Vagina (tissue), 2 donors: Measurements from ENCODE around the gene NETO1. TPM values are rescaled to one million over a fixed set of nuclear protein-coding genes. Genes with fewer than 3 reads are reported as not detected.

Experiments used
- DNase-seq, 2 donors: peaks; one replicate each; pipeline ENCODE4 v3.0.0-alpha.2; 2017; ENCODE audit errors: extremely low spot score in 2 of 2
- H3K27ac ChIP-seq: fragments of 200-600 bp; sonication (generic); one replicate; pipeline ENCODE4 v1.5.1; 2019
- H3K27me3 ChIP-seq: fragments of 200-600 bp; sonication (generic); one replicate; pipeline ENCODE4 v1.5.1; 2019
- H3K36me3 ChIP-seq, 2 donors: fragments of 200-600 bp; sonication (generic); one replicate each; pipeline ENCODE4 v1.5.1; 2017 to 2019
- H3K4me1 ChIP-seq: fragments of 200-600 bp; sonication (generic); one replicate; pipeline ENCODE4 v1.5.1; 2019
- H3K4me3 ChIP-seq, 2 donors: fragments of 200-600 bp; sonication (generic); 1 replicate in 1 of 2; 2 replicates in 1 of 2; pipeline ENCODE4 v1.5.1; 2016 to 2019
- H3K9me3 ChIP-seq: fragments of 200-600 bp; sonication (generic); one replicate; pipeline ENCODE4 v1.5.1; 2019
- CTCF ChIP-seq, 3 experiments: fragments of 450-650 bp in 2 of 3; fragments of 200-600 bp in 1 of 3; sonication (generic) in 1 of 3; IDR thresholded peaks; one replicate each; pipeline ENCODE4 v1.5.1; 2017 to 2019; ENCODE audit warnings: antibody characterized with exemption in 3 of 3, mild to moderate bottlenecking in 2 of 3, moderate library complexity in 2 of 3
- POLR2A ChIP-seq, 2 donors: fragments of 450-650 bp; IDR thresholded peaks; one replicate each; pipeline ENCODE4 v1.6.1; 2017; ENCODE audit warnings: antibody characterized with exemption in 2 of 2, mild to moderate bottlenecking in 2 of 2, moderate library complexity in 2 of 2
- POLR2AphosphoS5 ChIP-seq, 2 donors: sonication (generic); formaldehyde crosslinking; IDR thresholded peaks; one replicate each; pipeline ENCODE4 v1.9.0; 2017; ENCODE audit warnings: antibody characterized with exemption in 2 of 2, mild to moderate bottlenecking in 2 of 2, low read depth in 1 of 2; ENCODE audit not compliant: insufficient read depth in 1 of 2
- intact Hi-C: fragments of 100-400 bp; cut with DNase I; formaldehyde crosslinking; loops from one replicate; pipeline ENCODE4 v1.15.1; 2023
- total RNA-seq: library from RNA; depleted of rRNA; stranded (reverse); fragments of >200 nt; gene quantifications from one replicate; pipeline ENCODE4 v1.2.3, GENCODE V29; 2016

Gene NETO1
- total RNA-seq, 1 donor from 2014 or later = not detected

GRCh38 chr18:72783530-72783929 lies 84.3 kb downstream of the NETO1 start:
- Histone ChIP-seq H3K4me3 (no peak overlapping the region), H3K27me3 (no peaks in the 10 kb centered on the region), H3K9me3 (no peaks in the 10 kb centered on the region), H3K36me3 (no peaks in the 10 kb centered on the region), H3K27ac (no peak overlapping the region), H3K4me1 (no peaks in the 10 kb centered on the region)
- DNase-seq = no peak
- intact Hi-C loops = no loop called here
- TF ChIP-seq CTCF (IDR thresholded peaks at IDR 0.05) (no peak), POLR2AphosphoS5 (IDR thresholded peaks at IDR 0.05; ENCODE audit: insufficient read depth in 1 of 2, low read depth in 1 of 2) (no peak), POLR2A (IDR thresholded peaks at IDR 0.05) (no peak)

- TF ChIP-seq CTCF (IDR thresholded peaks at IDR 0.05) = no peak
- no peak for TF ChIP-seq POLR2AphosphoS5 (IDR thresholded peaks at IDR 0.05; ENCODE audit: insufficient read depth in 1 of 2, low read depth in 1 of 2)
- no peak for TF ChIP-seq POLR2A (IDR thresholded peaks at IDR 0.05)
- no peaks in the 10 kb centered on the region for H3K4me1 ChIP-seq
- intact Hi-C loops = no loop called here
These were observed 92.9 kb downstream of the NETO1 start for GRCh38 chr18:72774914-72775313.

GRCh38 chr18:72772916-72773315 lies 94.9 kb downstream of the NETO1 start:
- no peaks in the 10 kb centered on the region for H3K27me3 ChIP-seq
- intact Hi-C loops = no loop called here
- no peaks in the 10 kb centered on the region for H3K36me3 ChIP-seq
- no peak for TF ChIP-seq POLR2AphosphoS5 (IDR thresholded peaks at IDR 0.05; ENCODE audit: insufficient read depth in 1 of 2, low read depth in 1 of 2)
- no peak for DNase-seq
- no peaks in the 10 kb centered on the region for H3K9me3 ChIP-seq
- no peak overlapping the region for H3K27ac ChIP-seq
- no peak overlapping the region for H3K4me3 ChIP-seq
- no peaks in the 10 kb centered on the region for H3K4me1 ChIP-seq

More at GRCh38 chr18:72774914-72775313, 92.9 kb downstream of the NETO1 start:
- no peak overlapping the region for H3K27ac ChIP-seq
- DNase-seq = no peak
- H3K9me3 ChIP-seq = no peaks in the 10 kb centered on the region
- no peak overlapping the region for H3K4me3 ChIP-seq
- no peaks in the 10 kb centered on the region for H3K27me3 ChIP-seq
- H3K36me3 ChIP-seq = no peaks in the 10 kb centered on the region

GRCh38 chr18:72768681-72769229 lies 99.0 kb downstream of the NETO1 start:
- Histone ChIP-seq H3K36me3 (no peaks in the 10 kb centered on the region), H3K27me3 (no peaks in the 10 kb centered on the region), H3K4me3 (no peak overlapping the region), H3K4me1 (no peaks in the 10 kb centered on the region), H3K27ac (no peak overlapping the region), H3K9me3 (no peaks in the 10 kb centered on the region)
- DNase-seq = no peak
- TF ChIP-seq POLR2A (IDR thresholded peaks at IDR 0.05) (no peak), CTCF (IDR thresholded peaks at IDR 0.05) (no peak), POLR2AphosphoS5 (IDR thresholded peaks at IDR 0.05; ENCODE audit: insufficient read depth in 1 of 2, low read depth in 1 of 2) (no peak)
- intact Hi-C loops = no loop called here

- Histone ChIP-seq H3K27ac (no peak overlapping the region), H3K4me1 (no peaks in the 10 kb centered on the region), H3K4me3 (no peak overlapping the region), H3K9me3 (no peaks in the 10 kb centered on the region), H3K36me3 (no peaks in the 10 kb centered on the region), H3K27me3 (no peaks in the 10 kb centered on the region)
- no peak for DNase-seq
- TF ChIP-seq POLR2A (IDR thresholded peaks at IDR 0.05) (no peak), CTCF (IDR thresholded peaks at IDR 0.05) (peak in 2 of 3 experiments; percentile 27 to 37)
- intact Hi-C loops = no loop called here
These were observed 105.2 kb downstream of the NETO1 start for GRCh38 chr18:72762515-72763122.
